Tibial artery (tissue), 4 donors: Measurements from ENCODE around the gene MSRB2.

ENCODE experiments used
- DNase-seq, 2 donors: peaks; one replicate each; pipeline ENCODE4 v3.0.0-alpha.2; 2019
- H3K27ac ChIP-seq, 2 donors: fragments of 200-600 bp; sonication (generic) in 1 of 2; 1 replicate in 1 of 2; 2 replicates in 1 of 2; pipeline ENCODE4 v1.5.1; 2018 to 2019; ENCODE audit warnings: mild to moderate bottlenecking in 1 of 2
- H3K27me3 ChIP-seq, 2 donors: fragments of 200-600 bp; sonication (generic) in 1 of 2; one replicate each; pipeline versions ENCODE4 v1.5.1 to v1.6.0; 2016 to 2019
- H3K36me3 ChIP-seq, 3 donors: fragments of 200-600 bp; sonication (generic) in 2 of 3; one replicate each; pipeline ENCODE4 v1.5.1; 2016 to 2019; ENCODE audit warnings: mild to moderate bottlenecking in 2 of 3
- H3K4me1 ChIP-seq, 4 donors: fragments of 200-600 bp; sonication (generic) in 2 of 4; 1 replicate in 3 of 4; 2 replicates in 1 of 4; pipeline ENCODE4 v1.5.1; 2016 to 2019
- H3K4me3 ChIP-seq, 2 donors: fragments of 200-600 bp; sonication (generic) in 1 of 2; 1 replicate in 1 of 2; 2 replicates in 1 of 2; pipeline ENCODE4 v1.5.1; 2018 to 2019; ENCODE audit warnings: mild to moderate bottlenecking in 2 of 2
- H3K9me3 ChIP-seq, 3 donors: fragments of 200-600 bp; sonication (generic) in 1 of 3; one replicate each; pipeline ENCODE4 v1.5.1; 2016 to 2019
- intact Hi-C: fragments of 100-400 bp; cut with DNase I; formaldehyde crosslinking; loops from one replicate; pipeline ENCODE4 v1.15.0; 2023; ENCODE audit warnings: low total_unique reads
- TF ChIP-seq, protein P1 (sequence below), 2 experiments: fragments of 200-600 bp in 1 of 2; fragments of 450-650 bp in 1 of 2; IDR thresholded peaks; one replicate each; pipeline ENCODE4 v1.5.1; 2017 to 2019; ENCODE audit warnings: antibody characterized with exemption in 2 of 2, mild to moderate bottlenecking in 1 of 2, moderate library complexity in 1 of 2

MSRB2 gene

DNA sequence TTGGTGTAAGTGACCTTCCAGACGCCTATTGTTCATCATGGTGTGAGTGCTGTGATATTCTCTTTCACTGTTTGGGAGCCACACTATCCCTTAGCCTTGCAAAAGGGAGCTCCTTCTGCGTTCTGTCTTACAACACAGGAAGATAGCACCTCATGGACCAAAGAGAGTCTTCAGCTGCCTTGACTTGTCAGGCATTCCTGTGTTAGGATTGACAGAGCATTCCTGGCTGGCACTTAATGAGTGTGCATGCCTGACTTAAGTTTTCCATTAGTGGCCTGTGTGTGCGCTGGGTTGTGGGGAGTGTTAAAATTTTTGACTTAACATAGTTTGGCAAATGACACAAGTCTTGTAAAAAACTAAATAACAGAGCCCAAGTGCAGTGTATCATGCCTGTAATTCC is 21.9 kb upstream of the MSRB2 start:
- Histone ChIP-seq H3K4me1 (no peaks in the 10 kb centered on the region), H3K27me3 (peaks cover 0 to 8% of the 10 kb centered on the region in 2 donors), H3K4me3 (no peak overlapping the region), H3K27ac (no peak overlapping the region), H3K9me3 (no peaks in the 10 kb centered on the region), H3K36me3 (no peaks in the 10 kb centered on the region)
- intact Hi-C loops = no loop called here
- TF ChIP-seq, protein P1, sequence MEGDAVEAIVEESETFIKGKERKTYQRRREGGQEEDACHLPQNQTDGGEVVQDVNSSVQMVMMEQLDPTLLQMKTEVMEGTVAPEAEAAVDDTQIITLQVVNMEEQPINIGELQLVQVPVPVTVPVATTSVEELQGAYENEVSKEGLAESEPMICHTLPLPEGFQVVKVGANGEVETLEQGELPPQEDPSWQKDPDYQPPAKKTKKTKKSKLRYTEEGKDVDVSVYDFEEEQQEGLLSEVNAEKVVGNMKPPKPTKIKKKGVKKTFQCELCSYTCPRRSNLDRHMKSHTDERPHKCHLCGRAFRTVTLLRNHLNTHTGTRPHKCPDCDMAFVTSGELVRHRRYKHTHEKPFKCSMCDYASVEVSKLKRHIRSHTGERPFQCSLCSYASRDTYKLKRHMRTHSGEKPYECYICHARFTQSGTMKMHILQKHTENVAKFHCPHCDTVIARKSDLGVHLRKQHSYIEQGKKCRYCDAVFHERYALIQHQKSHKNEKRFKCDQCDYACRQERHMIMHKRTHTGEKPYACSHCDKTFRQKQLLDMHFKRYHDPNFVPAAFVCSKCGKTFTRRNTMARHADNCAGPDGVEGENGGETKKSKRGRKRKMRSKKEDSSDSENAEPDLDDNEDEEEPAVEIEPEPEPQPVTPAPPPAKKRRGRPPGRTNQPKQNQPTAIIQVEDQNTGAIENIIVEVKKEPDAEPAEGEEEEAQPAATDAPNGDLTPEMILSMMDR (IDR thresholded peaks at IDR 0.05) = no peak
- DNase-seq = no peak

DNA sequence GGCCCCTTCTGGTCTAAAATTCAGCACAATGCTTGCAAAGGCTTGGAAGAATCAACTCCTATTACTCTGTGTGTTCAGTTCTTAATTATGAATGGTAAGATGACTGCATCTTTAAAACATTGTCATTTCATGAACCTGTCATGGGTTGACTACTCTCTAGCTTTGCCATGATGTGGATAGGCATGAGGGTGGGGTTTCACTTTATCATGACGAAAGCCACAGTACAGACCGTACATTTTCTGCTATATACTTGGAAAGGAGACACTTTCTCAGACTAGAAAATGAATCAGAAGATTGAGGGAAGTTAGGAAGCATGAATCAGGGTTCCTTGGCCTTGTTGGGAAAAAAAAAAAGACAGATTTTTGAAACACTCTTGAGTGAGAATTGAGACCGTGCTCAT is 19.7 kb upstream of the MSRB2 start:
- Histone ChIP-seq H3K9me3 (no peaks in the 10 kb centered on the region), H3K27ac (no peak overlapping the region), H3K4me1 (no peaks in the 10 kb centered on the region), H3K36me3 (no peaks in the 10 kb centered on the region), H3K27me3 (peaks cover 0 to 13% of the 10 kb centered on the region in 2 donors), H3K4me3 (no peak overlapping the region)
- DNase-seq = no peak
- TF ChIP-seq, protein P1 (IDR thresholded peaks at IDR 0.05) = no peak
- intact Hi-C loops = no loop called here

GRCh38 chr10:23078114-23078513 is 17.3 kb upstream of the MSRB2 start:
- intact Hi-C loops = no loop called here

GRCh38 chr10:23079700-23080099 is 15.7 kb upstream of the MSRB2 start:
- H3K36me3 ChIP-seq = no peaks in the 10 kb centered on the region
- TF ChIP-seq, protein P1 (IDR thresholded peaks at IDR 0.05) = no peak
- no peak for DNase-seq
- no peak overlapping the region for H3K27ac ChIP-seq
- H3K4me1 ChIP-seq = peaks cover 0 to 8% (median 0%) of the 10 kb centered on the region in 4 donors
- no peak overlapping the region for H3K4me3 ChIP-seq
- H3K9me3 ChIP-seq = no peaks in the 10 kb centered on the region
- peaks cover 0 to 13% of the 10 kb centered on the region in 2 donors for H3K27me3 ChIP-seq
- intact Hi-C loops = no loop called here

More at GRCh38 chr10:23078114-23078513, 17.3 kb upstream of the MSRB2 start:
- TF ChIP-seq, protein P1 (IDR thresholded peaks at IDR 0.05) = no peak
- Histone ChIP-seq H3K4me1 (peaks cover 0 to 8% (median 0%) of the 10 kb centered on the region in 4 donors), H3K9me3 (no peaks in the 10 kb centered on the region), H3K27ac (no peak overlapping the region), H3K27me3 (peaks cover 0 to 13% of the 10 kb centered on the region in 2 donors), H3K4me3 (no peak overlapping the region), H3K36me3 (no peaks in the 10 kb centered on the region)
- DNase-seq = no peak

DNA sequence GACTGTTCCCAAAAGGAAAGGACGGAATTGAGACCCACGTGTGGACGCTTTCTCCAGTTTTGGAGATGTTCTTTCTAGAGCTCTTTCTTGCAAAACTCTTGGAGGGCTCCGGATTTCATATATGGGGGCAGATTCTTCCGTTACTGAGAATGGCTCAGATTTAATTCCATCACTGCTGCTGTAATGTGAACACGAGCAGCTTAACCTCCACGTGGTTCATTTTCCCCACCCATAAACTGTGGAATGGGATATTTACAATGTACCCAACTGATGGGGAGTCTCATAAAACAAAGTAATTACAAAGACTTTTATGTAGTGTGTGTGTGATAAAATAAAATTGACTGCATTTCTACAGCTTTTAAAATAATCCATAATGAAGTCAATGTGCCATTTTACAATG is 15.1 kb upstream of the MSRB2 start:
- H3K4me1 ChIP-seq = peaks cover 0 to 8% (median 0%) of the 10 kb centered on the region in 4 donors
- no peak overlapping the region for H3K27ac ChIP-seq
- H3K27me3 ChIP-seq = peaks cover 0 to 13% of the 10 kb centered on the region in 2 donors
- H3K36me3 ChIP-seq = no peaks in the 10 kb centered on the region
- no peak for DNase-seq
- no peak overlapping the region for H3K4me3 ChIP-seq
- H3K9me3 ChIP-seq = no peaks in the 10 kb centered on the region
- intact Hi-C loops = no loop called here
- TF ChIP-seq, protein P1 (IDR thresholded peaks at IDR 0.05) = no peak

DNA sequence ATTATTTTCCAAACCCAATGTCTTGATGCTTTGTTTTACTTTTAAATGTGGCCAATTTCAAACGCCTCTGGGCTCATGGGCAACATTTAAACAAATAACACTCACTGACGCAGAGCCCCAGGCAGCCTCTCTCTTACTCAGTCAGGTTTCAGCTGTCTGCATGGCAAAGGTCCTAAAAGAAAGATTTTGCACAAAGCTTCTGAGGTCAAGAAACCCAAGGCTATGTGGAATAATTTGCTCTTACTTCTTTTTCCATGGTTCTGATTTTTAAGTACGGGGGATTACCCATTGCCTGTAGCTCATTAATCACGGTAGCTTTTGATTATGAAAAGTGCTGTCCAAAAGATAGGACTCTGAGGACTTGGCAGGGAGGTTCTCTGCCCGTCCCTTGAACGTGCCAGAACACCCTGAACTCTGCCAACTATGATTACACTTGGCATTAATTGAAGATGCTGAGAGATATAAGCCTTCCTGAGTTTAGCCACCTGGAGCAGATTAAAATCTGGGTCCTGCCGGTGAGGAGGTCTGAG is 14.1 kb upstream of the MSRB2 start:
- no peaks in the 10 kb centered on the region for H3K9me3 ChIP-seq
- intact Hi-C loops = no loop called here
- no peak for DNase-seq
- TF ChIP-seq, protein P1 (IDR thresholded peaks at IDR 0.05) = no peak
- H3K4me1 ChIP-seq = peaks cover 0 to 8% (median 0%) of the 10 kb centered on the region in 4 donors
- H3K27ac ChIP-seq = no peak overlapping the region
- H3K36me3 ChIP-seq = no peaks in the 10 kb centered on the region
- H3K4me3 ChIP-seq = no peak overlapping the region
- peaks cover 0 to 13% of the 10 kb centered on the region in 2 donors for H3K27me3 ChIP-seq
